AG04449 (cell line): ENCODE measurements around the gene SIPA1L3.
A peak's percentile ranks its signal among the peaks of the same experiment; 100 is the strongest.

Experiments
- CTCF ChIA-PET: fragments of 350-600 bp; formaldehyde crosslinking; extraction: SDS; loops from one replicate; lab custom pipeline; 2021; ENCODE audit warnings: antibody characterized with exemption; lab: Yijun Ruan, JAX
- POLR2A ChIA-PET: fragments of 400-600, 350-600 bp; formaldehyde crosslinking; extraction: SDS; loops from one replicate; lab custom pipeline; 2020; ENCODE audit warnings: antibody characterized with exemption, inconsistent platforms; lab: Yijun Ruan, JAX
- DNase-seq: peaks from one replicate; pipeline ENCODE4 v3.0.0-alpha.2; 2010; ENCODE audit warnings: low read depth, low spot score
- H3K4me3 ChIP-seq: 2 replicates; pipeline ENCODE4 v1.5.1; 2011; ENCODE audit warnings: low read depth, mild to moderate bottlenecking, control low read depth, low read length
- TF ChIP-seq, protein P1 (sequence below): IDR thresholded peaks from one replicate; pipeline ENCODE4 v1.5.1; 2011; ENCODE audit warnings: mild to moderate bottlenecking, moderate library complexity, low read length, control low read depth, inconsistent platforms; ENCODE audit not compliant: insufficient read depth; ENCODE audit errors: missing control alignments

SIPA1L3 gene

DNA sequence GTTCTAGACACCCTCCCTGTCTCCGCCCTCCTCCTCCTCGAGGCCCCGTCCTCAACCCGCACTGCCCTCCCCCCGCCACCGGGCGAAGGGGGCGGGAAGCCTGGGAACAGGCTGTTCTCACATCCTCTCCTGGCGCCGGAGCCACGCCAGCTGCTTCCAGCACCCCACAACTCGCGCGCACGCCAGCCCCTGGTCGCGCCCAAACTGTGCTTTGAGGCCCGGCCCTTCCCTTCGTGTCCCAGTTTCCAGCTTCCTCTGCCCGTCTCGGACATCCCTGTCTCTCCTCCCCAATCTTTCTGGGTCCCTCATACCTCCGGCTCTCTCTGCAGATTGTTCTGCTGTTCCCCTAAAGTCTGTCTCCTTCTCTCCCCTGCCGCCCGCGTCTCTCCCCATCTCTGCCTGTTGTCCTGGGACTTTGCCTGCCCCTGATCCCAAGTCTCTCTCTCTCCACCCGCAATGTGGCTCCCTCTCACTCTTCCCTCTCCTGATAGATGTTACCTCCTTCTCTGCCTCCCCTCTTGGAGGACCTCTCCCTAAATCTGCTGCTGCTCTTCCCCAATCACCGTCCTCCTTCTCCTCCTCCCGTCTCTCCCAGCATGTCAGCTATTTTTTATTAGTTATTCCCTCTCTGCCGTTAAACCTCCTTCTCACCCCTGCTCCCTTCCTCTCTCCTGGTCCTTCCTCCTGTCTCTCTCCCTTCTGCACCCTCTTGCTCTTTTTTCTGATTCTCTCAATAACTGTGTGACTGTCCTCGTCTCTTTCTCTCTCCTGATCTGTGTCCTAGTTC lies 302.9 kb downstream of the SIPA1L3 start:
- H3K4me3 ChIP-seq = peak overlapping the region; percentile 36
- CTCF ChIA-PET = interaction anchor here (0.9 to 1.6 kb wide), 3 partner anchors 34 to 308 kb away, joined by 3 to 6 read pairs (median 4); no protein-coding TSS in a partner anchor
- DNase-seq = no peak
- TF ChIP-seq, protein P1, sequence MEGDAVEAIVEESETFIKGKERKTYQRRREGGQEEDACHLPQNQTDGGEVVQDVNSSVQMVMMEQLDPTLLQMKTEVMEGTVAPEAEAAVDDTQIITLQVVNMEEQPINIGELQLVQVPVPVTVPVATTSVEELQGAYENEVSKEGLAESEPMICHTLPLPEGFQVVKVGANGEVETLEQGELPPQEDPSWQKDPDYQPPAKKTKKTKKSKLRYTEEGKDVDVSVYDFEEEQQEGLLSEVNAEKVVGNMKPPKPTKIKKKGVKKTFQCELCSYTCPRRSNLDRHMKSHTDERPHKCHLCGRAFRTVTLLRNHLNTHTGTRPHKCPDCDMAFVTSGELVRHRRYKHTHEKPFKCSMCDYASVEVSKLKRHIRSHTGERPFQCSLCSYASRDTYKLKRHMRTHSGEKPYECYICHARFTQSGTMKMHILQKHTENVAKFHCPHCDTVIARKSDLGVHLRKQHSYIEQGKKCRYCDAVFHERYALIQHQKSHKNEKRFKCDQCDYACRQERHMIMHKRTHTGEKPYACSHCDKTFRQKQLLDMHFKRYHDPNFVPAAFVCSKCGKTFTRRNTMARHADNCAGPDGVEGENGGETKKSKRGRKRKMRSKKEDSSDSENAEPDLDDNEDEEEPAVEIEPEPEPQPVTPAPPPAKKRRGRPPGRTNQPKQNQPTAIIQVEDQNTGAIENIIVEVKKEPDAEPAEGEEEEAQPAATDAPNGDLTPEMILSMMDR = no peak
- POLR2A ChIA-PET = no interaction called here

DNA sequence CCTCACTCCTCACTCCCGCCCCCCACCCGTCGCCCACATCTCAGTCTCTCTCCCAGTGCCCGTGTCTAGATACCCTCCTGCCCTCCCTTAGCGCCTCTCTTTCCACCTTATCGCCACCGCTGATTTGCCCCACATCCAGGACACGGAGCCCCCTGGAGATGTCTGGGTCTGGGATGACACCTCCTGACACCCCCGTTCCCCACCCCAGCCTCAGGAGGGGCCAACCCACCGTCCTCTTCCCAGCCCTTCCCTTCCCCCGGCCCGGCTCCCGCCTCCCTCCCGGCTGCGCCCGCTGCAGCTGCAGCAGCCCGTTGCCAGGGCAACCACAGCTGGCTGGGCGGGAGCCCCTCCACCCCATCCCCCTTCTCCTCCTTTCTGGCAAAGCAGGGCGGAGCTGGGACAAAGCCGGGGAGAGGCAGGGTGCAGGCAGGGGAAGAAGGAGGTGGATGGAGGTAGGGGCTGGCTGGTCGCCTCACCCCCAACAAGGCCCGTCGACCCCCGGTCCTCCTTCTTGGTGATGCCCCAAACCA lies 303.5 kb downstream of the SIPA1L3 start:
- peak overlapping the region; percentile 18; the same call in 1 of the 2 replicates for H3K4me3 ChIP-seq
- TF ChIP-seq, protein P1 = no peak
- ChIA-PET POLR2A (no interaction called here), CTCF (interaction anchor here (1.6 kb wide), 1 partner anchor 68 kb away, joined by 6 read pairs; no protein-coding TSS in a partner anchor)
- DNase-seq = no peak

DNA sequence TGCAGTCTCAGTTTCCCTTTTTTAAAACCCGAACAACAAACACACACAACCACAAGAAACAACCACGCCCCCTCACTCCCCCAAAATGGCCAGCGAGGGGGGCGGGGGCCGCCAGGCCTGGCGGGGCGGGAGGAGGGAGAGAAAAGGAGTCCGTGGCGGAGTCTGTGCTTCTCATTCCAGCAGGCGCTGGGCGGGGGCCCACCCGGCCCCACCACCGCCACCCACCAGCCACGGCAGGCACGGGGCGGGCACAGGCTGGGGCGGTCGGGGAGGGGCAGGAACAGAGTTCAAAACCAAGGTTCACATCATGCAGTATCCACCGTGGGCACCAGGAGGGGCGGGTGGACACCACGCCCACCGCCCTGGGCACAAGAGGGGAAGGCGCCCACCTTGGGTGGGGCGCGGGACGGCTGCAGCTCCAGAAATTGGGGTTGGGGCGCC lies 304.2 kb downstream of the SIPA1L3 start:
- ChIA-PET POLR2A (no interaction called here), CTCF (no interaction called here)
- TF ChIP-seq, protein P1 = peak; percentile 15

DNA sequence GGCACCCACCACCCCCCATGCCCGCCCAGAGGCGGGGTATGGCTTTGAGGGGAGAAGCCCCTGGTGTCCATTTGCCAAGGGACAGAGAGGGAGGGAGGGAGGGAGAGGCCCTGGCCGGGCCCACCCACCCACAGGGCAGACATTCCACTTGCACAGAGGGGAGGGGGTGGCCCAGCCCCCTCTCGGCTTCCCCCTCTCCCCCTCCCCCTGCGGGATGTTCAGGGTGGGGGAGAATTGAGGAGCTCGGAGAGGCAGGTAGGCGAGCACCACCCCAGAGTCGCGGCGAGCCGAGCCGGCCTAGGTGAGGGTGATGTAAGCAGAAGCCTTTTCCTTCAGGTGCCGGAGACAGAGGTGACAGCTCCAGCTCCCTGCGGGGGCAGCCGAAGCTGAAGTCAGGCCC lies 304.8 kb downstream of the SIPA1L3 start:
- CTCF ChIA-PET = no interaction called here

More for the DNA sequence above, 304.2 kb downstream of the SIPA1L3 start:
- H3K4me3 ChIP-seq = no peak overlapping the region
- DNase-seq = no peak

DNA sequence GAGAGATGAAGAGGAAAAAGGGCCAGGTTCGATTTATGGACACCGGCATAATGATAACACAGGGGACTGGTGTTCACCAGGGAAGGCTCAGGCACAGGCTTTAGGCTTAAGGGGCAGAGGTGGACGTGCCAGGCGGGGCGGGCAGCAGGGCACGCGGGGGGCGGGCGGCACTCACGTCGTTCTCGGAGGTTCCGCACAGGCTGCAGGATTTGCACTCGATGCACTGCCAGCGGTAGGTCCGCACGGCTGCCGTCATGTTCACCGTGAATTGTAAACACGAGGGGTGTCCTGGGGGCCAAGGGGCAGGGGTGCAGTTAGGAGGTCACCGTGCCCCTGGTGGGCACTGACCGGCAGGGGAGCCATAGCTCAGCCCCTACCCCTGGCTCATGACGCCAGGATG lies 306.5 kb downstream of the SIPA1L3 start:
- TF ChIP-seq, protein P1 = no peak
- DNase-seq = no peak
- CTCF ChIA-PET = interaction anchor here (1.0 to 1.6 kb wide), 3 partner anchors 14 to 319 kb away, joined by 3 to 7 read pairs (median 5); no protein-coding TSS in a partner anchor
- H3K4me3 ChIP-seq = no peak overlapping the region
- POLR2A ChIA-PET = no interaction called here

More for the DNA sequence above, 304.8 kb downstream of the SIPA1L3 start:
- no peak overlapping the region for H3K4me3 ChIP-seq
- DNase-seq = no peak
- POLR2A ChIA-PET = no interaction called here
- TF ChIP-seq, protein P1 = no peak
